Lung microvascular endothelial cell (primary cell): ENCODE measurements around the gene FMNL1. TPM values are rescaled to one million over a fixed set of nuclear protein-coding genes. Genes with fewer than 3 reads are reported as not detected.
"Not testable (repeated sequence)": the region's sequence is repeated elsewhere in the genome, so short reads cannot be mapped to it uniquely, and the experiment has no call there.

Experiments
- DNase-seq, 2 donors: peaks; one replicate each; pipeline versions ENCODE4 v3.0.0 to v3.0.0-alpha.2; 2010; ENCODE audit warnings: low read depth in 2 of 2
- total RNA-seq: library from RNA; depleted of rRNA; stranded (reverse); fragments of >200 nt; gene quantifications from 2 replicates; pipeline ENCODE4 v1.2.1, GENCODE V29; 2014

The FMNL1 gene, protein sequence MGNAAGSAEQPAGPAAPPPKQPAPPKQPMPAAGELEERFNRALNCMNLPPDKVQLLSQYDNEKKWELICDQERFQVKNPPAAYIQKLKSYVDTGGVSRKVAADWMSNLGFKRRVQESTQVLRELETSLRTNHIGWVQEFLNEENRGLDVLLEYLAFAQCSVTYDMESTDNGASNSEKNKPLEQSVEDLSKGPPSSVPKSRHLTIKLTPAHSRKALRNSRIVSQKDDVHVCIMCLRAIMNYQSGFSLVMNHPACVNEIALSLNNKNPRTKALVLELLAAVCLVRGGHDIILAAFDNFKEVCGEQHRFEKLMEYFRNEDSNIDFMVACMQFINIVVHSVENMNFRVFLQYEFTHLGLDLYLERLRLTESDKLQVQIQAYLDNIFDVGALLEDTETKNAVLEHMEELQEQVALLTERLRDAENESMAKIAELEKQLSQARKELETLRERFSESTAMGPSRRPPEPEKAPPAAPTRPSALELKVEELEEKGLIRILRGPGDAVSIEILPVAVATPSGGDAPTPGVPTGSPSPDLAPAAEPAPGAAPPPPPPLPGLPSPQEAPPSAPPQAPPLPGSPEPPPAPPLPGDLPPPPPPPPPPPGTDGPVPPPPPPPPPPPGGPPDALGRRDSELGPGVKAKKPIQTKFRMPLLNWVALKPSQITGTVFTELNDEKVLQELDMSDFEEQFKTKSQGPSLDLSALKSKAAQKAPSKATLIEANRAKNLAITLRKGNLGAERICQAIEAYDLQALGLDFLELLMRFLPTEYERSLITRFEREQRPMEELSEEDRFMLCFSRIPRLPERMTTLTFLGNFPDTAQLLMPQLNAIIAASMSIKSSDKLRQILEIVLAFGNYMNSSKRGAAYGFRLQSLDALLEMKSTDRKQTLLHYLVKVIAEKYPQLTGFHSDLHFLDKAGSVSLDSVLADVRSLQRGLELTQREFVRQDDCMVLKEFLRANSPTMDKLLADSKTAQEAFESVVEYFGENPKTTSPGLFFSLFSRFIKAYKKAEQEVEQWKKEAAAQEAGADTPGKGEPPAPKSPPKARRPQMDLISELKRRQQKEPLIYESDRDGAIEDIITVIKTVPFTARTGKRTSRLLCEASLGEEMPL
- 0.65 and 0.79 TPM in 2 replicates for total RNA-seq

DNA sequence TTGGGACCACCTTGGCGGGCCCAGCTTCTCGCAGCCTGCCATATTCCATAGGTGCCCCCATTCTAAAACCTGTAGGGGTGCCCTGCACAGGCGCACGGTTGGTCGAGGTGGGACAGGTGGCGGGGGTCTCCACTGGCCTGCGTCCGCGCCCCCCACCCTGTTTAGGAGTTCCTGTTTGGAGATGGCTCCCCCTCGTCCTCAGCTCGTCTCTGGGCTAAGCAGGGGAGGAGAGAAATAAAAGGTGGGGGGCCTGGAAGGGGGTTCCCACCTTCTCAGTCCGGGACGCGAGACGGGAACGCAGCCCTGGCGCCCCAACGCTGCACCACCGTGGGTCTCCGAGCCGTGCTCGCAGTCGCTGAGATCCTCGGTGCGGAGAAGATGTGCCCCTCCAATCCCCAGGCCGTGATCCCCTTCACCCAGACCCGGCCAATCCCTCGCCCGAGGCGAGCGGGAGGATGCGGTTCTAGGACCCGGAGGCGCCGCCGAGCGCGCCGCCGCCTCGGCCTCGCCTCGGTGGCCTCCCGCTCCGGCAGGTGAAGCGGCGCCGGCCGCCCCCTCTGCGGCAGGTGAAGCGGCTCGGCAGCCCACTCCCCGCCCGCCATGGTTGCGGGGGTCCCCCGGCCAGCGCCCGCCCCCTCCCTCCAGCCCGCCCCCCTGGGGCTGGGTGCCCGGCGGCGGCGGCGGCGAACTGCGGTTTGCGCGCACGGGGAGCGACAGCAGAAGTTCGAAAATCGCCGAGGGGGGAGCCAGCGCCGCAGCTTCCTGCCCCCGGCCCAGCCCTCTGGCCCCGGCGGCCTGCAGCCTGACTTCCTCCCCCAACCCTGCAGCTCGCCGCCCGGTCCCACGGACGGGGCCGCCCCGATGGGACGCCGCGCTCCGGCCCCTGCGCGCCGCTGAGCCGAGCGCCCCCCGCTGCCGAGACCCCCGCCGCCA lies at the start of gene FMNL1:
Gene FMNL1, plus strand, starts transcription at position 805 of the 933 bp plus-strand sequence. CDS start 240 bp downstream, outside the sequence.
- peak in 1 of 2 donors; percentile 22 for DNase-seq

DNA sequence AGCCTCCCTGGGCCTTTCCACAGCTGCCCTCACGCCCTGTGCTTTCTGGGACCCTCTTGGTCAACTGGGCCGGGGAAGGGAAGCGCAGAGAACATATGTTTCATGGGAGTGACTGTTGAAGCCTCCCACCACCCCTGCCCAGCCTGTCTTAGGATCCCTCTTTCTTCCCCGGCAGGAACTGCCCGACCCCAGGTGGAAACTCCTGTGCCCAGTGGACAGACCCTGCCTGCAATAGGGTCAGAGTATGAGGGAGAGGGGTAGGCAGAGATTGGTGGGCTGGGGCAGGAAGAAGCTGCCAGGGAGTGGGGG lies 49.5 kb upstream of the FMNL1 start:
- DNase-seq: no peak

DNA sequence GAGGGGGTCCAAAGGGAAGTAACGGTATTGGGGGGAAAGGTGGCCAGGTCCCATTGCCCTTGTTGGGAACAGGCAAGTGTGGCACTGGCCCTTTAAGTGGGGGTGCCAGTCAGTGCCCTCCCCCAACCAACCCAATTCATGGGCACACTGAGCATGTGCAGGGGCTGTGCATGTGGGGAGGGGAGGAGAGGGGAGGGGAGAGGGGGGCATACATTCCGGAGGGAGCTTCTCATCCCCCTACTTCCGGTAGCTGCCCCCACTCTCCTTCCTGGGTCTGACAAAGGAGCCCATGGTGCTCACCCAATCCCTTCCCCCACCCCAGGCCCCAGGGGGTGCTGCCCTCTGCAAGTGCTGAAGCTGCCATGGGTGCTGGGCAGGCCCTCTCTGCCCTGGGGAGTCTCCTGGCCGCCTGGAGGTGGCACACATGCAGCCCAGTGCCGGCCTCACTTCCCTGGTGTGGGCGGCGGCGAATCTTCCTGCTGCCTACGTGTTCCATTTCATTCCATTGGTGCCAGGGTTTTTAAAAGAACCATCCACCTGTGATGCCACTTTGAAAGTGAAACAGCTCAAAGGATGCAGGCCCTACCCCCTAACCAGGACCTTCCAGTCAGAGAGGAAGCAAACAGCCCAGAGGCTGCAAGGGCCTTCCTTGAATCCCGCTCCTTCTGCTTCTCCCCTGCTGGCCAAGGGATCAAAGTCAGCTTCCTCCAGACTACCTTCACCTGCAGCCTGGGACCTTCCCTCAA lies 49.0 kb upstream of the FMNL1 start:
- no peak for DNase-seq

DNA sequence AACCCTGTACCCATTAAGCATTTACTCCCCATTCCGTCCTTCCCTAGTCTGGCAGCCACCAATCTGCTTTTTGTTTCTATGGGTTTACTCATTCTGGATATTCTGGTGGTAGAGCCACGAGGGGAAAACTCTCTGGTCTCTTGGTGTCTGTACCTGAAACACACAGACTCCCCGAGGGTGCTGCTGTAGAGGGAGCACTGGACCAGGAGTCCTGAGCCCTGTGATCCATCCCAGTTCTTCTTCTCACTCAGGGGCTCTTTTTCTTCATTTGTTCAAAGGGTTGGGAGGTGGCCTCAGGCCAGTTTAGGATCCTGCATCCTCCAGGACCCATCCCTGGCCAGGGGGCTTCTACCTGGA lies 45.9 kb upstream of the FMNL1 start:
- no peak for DNase-seq

DNA sequence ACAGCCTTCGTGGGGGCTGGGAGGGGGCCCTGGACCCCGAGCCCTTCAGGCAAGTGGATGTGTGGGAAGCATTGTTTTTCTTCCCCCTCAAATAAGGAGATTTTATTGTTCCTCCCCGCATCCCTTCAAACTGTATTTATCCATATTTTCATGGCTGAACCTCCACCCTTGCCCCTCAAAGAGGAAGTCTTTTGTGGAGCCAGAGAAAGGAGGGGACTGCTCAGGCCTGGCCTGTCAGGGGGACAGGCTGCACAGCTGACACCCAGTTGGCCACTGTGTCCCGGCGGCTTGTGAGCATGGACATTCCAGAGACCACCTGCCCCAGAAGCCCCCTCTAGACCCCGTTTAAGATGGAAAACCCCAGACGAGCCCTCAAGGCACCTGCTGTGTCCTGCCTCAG lies 44.1 kb upstream of the FMNL1 start:
- DNase-seq: no peak

DNA sequence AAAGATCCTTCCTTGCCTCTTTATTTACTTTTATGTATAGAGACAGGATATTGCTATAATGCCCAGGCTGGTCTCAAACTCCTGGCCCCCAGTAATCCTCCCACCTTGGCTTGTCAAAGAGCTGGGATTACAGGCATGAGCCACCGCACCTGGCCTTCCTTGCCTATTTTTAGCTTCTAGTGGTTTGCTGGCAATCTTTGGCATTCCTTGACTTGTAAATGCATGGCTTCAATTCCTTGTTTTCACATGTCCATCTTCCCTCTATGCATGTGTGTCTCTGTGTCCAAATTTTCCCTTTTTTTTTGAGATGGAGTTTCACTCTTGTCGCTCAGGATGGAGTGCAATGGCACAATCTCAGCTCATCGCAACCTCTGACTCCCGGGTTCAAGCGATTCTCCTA lies 37.5 kb upstream of the FMNL1 start:
- no peak for DNase-seq

DNA sequence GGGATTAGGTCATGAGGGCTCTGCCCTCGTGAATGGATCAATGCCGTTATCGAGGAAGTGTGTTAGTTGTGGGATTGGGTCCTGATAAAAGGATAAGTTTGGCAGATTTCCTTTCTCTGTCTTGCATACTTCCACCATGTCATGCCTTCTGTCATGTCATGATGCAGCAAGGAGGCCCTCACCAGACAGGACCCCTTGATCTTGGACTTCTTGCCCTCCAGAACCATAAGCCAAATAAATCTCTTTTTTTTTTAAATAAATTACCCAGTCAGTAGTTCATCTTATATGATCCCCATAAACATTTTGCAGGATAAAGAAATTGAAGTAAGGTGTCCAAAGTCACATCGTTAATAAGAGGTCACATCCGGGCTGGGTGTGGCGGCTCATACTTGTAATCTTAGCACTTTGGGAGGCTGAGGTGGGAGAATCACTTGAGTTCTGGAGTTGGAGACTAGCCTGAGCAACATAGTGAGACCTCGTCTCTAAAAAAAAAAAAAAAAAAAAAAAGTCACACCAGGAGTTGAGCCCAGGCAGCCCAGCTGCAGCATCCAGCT lies 34.8 kb upstream of the FMNL1 start:
- no peak for DNase-seq

DNA sequence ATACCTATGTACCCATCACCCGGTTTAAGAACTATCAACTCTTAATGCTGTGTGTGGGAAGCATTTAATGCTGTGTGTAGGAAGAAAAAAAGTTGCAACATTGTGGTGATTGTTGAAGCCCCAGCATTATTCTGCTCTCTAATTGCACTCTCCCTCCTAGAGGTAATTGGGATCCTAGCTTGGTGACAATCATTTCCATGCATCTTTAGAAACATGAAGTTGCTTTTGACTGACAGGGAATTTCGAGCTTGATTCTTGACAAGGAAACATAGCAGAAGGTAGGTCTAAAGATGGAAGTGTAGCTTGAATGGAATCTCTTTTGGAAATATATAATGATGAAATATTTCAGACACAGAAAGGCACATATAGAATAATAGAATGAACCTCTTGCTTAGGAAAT lies 32.7 kb upstream of the FMNL1 start:
- DNase-seq: no peak

DNA sequence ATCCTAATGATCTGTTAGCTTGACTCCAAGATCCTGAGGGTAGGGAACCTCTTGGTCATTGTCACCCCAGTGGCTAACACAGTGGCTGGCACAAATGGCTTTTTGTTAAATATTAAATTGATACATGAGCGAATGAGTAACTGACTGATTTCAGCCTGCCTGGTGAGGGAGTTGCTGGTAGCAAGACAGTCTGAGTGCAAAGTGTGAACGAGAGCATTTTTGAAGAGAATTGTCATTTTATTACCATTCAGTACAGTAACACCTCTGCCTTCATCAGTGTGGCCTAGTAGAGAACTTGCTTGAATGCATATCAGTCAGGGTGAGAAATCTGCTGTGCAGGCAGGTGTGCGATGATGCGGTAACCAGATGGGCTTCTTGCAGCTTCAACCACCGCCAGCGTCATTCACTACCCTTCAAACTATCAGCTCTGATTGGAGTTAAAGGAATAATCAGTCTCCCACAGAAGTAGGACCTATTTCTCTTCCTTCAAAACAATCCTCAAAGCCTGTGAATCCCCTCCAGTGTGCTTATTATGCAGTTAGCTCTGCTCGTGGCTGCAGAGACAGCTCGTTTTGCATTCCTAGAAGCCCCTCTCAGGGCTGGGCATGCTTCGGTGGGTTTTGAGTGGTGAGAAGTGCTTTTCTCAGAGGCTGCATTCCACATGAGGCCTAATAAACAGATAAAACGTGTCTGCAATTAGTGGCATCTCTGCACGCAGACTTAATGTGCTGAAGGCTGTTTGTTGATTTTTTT lies 31.0 kb upstream of the FMNL1 start:
- no peak for DNase-seq

DNA sequence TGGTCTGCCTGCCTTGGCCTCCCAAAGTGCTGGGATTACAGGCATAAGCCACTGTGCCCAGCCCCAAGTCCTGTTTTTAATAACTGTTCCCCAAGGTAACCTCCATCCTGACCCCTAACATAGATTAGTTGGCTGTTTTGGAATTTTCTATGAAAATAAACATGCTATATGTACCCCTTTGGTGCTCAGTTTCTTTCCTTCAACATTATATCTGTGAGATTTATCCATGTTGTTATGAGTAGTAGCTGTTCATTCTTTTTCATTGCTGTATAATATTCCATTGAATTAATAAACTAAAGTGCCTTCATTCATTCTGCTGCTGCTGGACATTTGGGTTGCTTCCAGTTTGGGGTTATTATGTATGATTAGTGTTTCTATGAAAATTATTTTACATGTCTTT lies 26.3 kb upstream of the FMNL1 start:
- DNase-seq: no peak

DNA sequence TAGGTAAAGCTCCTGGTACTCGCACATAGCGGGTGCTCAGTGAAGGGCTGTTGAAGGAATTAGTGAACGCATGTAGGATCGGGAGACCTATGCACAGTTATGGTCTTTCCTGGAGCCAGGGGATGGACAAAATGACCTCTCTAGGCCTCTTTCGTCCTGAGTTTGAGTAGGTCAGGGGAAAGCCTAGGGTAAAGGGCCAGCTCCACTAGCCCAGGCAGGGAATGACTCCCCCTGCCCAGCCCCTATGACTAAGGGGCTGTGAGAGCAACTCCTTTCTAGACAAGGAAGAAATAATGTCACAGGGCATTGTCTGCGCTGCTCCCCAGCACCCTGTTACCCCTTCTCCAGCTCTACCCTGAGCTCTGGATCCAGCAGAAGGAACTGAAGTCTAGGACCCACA lies 24.6 kb upstream of the FMNL1 start:
- DNase-seq: no peak

DNA sequence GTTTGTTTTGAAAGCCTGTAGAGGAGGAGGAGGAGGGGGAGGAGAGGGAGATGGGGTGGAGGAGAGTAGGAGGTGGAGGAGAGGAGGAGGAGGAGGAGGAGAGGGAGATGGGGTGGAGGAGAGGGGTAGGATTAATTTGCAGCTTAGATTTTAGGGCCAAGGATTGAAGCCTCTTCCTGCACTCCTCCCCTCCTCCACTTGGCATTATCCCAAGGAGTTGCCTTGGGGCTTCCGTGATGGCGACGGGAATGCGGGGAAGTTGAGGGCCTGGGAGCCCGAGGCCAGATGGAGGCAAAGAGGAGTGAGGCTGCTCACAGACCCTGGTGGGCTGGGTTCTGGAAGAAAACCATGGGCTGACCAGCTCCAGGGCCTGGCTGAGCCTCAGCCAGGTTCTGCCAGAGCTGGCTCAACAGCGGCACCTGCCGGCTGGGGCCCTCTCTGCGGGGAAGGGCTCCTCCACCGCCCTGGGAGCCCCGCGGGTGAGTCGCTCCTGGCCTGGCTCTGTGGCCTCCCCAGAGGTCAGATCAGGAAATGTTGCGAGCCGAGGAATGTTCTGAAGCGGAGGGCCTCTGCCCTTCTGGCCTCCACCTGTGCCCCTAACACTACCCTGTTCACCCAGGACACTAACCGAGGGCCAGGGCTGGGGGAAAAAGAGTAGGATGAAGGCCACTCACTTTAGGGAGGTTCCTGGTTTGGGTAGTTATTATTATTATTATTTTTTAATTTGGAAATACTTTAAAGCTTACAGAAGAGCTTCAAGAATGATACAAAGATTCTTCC lies 23.9 kb upstream of the FMNL1 start:
- DNase-seq: peak; percentile 82 to 84

DNA sequence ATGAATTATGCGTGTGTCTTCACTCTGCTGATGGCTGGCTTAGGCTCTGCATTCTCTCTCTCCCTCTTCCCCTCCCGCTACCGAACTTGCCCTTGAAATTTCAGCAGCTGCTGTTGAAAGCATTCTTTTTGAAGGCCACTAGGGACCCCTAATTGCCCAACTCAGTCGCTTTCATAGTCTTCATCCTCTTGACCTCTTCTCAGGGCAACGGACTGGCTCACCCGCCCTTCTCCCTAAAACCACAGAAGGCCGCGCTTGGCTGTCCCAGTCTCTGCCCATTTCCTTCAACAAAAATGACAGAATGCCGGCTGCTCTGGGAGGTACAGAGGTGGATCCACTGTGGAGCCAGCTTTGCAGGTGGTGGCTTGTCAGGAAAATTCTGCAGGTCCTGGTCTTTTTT lies 21.0 kb upstream of the FMNL1 start:
- no peak for DNase-seq

DNA sequence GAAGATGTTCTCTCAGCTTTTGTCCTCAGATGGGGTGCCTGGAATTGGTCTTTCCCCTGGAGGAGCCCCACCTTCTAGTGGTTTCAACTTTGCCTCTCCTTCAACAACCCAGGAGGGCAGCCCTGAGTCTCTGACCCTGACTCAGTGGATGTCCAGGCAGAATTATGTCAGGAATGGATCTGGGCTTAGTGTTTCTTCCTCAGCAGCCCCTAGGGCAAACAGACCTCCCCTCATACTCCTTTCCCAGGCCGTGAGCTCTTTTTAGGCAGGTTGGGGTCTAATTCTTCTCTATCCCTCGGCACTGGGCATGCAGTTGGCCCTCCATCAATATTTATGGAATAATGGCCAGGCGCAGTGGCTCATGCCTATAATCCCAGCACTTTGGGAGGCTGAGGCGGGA lies 20.2 kb upstream of the FMNL1 start:
- DNase-seq: no peak

DNA sequence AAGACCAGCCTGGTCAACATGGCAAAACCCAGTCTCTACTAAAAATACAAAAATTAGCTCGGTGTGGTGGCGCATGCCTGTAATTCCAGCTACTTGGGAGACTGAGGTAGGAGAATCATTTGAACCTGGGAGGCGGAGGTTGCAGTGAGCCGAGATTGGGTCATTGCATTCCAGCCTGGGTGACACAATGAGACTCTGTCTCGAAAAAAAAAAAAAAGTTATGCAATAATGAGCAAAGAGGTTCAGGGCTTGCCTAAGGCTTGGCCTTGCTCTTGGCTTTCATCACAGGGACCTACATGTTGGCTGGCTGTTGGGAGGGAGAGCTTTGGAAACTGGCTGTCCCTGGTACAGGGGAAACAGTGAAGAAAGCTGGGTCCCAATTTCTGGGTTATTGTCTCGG lies 19.8 kb upstream of the FMNL1 start:
- DNase-seq: not testable (repeated sequence)

DNA sequence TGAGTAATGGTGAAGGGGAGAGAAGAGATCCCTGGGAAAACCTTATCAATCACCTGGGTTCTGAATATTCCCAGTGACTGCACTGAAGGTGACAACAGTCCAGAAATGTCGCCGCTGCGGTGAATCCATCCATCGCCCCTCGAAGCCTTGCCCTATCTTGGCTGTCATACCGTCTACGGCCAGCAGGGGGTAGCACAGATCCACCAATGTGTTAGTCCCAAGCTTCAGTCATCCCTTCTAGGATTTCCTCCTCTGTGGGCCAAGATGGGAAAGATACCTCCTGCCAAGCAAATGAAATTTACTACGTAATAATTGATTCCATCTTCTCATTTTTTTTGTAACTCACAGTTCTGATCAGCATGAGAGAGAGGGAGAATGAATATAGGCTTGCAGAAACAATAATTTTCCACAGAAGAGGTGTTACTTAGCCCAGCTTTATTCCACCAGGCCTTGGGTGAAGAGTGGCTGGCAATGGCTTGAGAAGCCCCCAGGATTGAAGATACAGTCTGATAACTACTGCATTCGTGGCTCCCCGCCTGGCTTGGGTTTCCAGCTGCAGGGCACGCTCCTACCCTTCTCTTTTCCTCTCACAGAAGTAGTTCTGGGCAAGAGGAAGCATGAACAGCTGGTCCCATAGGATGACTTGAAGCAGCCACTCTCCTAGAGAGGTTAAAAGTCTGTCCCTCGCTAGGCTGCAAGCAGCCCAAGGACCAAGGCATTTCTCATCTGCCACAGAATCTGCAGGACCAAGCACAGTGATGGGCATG lies 2.6 kb upstream of the FMNL1 start:
- peak; percentile 74 to 79 for DNase-seq

DNA sequence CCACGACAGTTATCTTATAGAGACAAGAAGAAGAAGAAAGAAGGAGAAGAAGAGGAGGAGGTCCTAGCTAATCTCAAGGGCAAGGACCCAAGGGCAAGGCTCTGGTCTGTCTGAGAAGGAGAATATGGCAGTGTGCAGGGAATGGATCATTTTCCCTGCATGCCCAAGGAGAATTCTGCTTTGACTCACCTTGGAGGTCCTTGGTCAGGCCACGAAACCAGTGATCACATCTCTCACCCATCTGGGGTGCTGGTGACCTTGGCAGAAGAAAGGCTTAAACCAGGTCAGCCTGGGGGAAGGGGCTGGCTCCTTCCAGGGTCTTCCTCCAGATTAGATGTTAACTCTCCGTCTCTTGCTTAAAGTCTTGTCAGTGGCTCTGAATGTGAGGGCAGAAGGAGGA lies 1.6 kb upstream of the FMNL1 start:
- no peak for DNase-seq

DNA sequence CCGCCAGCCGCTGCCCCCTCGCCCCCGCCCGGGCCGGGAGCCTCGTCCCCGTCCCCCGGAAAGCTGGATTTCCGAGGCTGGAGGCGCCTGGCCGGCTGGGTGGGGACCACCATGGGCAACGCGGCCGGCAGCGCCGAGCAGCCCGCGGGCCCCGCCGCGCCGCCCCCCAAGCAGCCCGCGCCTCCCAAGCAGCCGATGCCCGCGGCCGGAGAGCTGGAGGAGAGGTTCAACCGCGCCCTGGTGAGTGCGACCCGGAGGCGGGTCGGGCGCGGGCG lies 266 bp downstream of the FMNL1 start:
- no peak for DNase-seq
